ENCODE results near the gene PRKCA. TPM values are rescaled to one million over a fixed set of nuclear protein-coding genes. Genes with fewer than 3 reads are reported as not detected.

Gene PRKCA
- total RNA-seq, 1 experiment from 2014 or later: 20.7 TPM

- POLR2A ChIA-PET: no interaction called here
- intact Hi-C loops (cut with micrococcal nuclease): no loop called here
- BruUV-seq (replicated peaks): no TSS peak
- H3K4me3 Mint-ChIP-seq (ENCODE audit: unreplicated experiment): no peak overlapping the region
- no peaks in the 10 kb centered on the region for H3K9me3 Mint-ChIP-seq (ENCODE audit: unreplicated experiment)
- H3K27ac Mint-ChIP-seq (ENCODE audit: low read depth, unreplicated experiment): no peak overlapping the region
- DNase-seq (ENCODE audit: unreplicated experiment): no peak
- TF ChIP-seq CTCF (IDR thresholded peaks at IDR 0.05; ENCODE audit: unreplicated experiment): no peak
- H3K27me3 Mint-ChIP-seq (ENCODE audit: insufficient read depth, unreplicated experiment): no peaks in the 10 kb centered on the region
- CTCF ChIA-PET: no interaction called here
- H3K36me3 Mint-ChIP-seq (ENCODE audit: insufficient read depth, unreplicated experiment): no peaks in the 10 kb centered on the region
- no peaks in the 10 kb centered on the region for H3K4me1 Mint-ChIP-seq (ENCODE audit: insufficient read depth, unreplicated experiment)
Measured at GRCh38 chr17:66593116-66593515, 290.7 kb downstream of the PRKCA start.

GRCh38 chr17:66595893-66596292, 293.5 kb downstream of the PRKCA start:
- POLR2A ChIA-PET: no interaction called here
- no peaks in the 10 kb centered on the region for H3K4me1 Mint-ChIP-seq (ENCODE audit: insufficient read depth, unreplicated experiment)
- no peak for TF ChIP-seq CTCF (IDR thresholded peaks at IDR 0.05; ENCODE audit: unreplicated experiment)
- no peaks in the 10 kb centered on the region for H3K9me3 Mint-ChIP-seq (ENCODE audit: unreplicated experiment)
- H3K27ac Mint-ChIP-seq (ENCODE audit: low read depth, unreplicated experiment): no peak overlapping the region
- BruUV-seq (replicated peaks): no TSS peak
- CTCF ChIA-PET: no interaction called here
- H3K36me3 Mint-ChIP-seq (ENCODE audit: insufficient read depth, unreplicated experiment): no peaks in the 10 kb centered on the region
- DNase-seq (ENCODE audit: unreplicated experiment): no peak
- H3K27me3 Mint-ChIP-seq (ENCODE audit: insufficient read depth, unreplicated experiment): no peaks in the 10 kb centered on the region
- no peak overlapping the region for H3K4me3 Mint-ChIP-seq (ENCODE audit: unreplicated experiment)
- intact Hi-C loops (cut with micrococcal nuclease): no loop called here

GRCh38 chr17:66602659-66603384, 300.4 kb downstream of the PRKCA start:
- Mint-ChIP-seq H3K27me3 (ENCODE audit: insufficient read depth, unreplicated experiment) (no peaks in the 10 kb centered on the region), H3K36me3 (ENCODE audit: insufficient read depth, unreplicated experiment) (no peaks in the 10 kb centered on the region), H3K4me3 (ENCODE audit: unreplicated experiment) (no peak overlapping the region), H3K9me3 (ENCODE audit: unreplicated experiment) (no peaks in the 10 kb centered on the region), H3K4me1 (ENCODE audit: insufficient read depth, unreplicated experiment) (no peaks in the 10 kb centered on the region), H3K27ac (ENCODE audit: low read depth, unreplicated experiment) (no peak overlapping the region)
- CTCF ChIA-PET: no interaction called here
- DNase-seq (ENCODE audit: unreplicated experiment): no peak
- POLR2A ChIA-PET: no interaction called here
- intact Hi-C loops (cut with micrococcal nuclease): no loop called here
- no TSS peak for BruUV-seq (replicated peaks)
- no peak for TF ChIP-seq CTCF (IDR thresholded peaks at IDR 0.05; ENCODE audit: unreplicated experiment)

GRCh38 chr17:66604376-66604775, 302.0 kb downstream of the PRKCA start:
- ChIA-PET POLR2A (no interaction called here), CTCF (no interaction called here)
- no peaks in the 10 kb centered on the region for H3K4me1 Mint-ChIP-seq (ENCODE audit: insufficient read depth, unreplicated experiment)
- no peak for TF ChIP-seq CTCF (IDR thresholded peaks at IDR 0.05; ENCODE audit: unreplicated experiment)
- no peak overlapping the region for H3K4me3 Mint-ChIP-seq (ENCODE audit: unreplicated experiment)
- no TSS peak for BruUV-seq (replicated peaks)
- no peaks in the 10 kb centered on the region for H3K36me3 Mint-ChIP-seq (ENCODE audit: insufficient read depth, unreplicated experiment)
- no peaks in the 10 kb centered on the region for H3K27me3 Mint-ChIP-seq (ENCODE audit: insufficient read depth, unreplicated experiment)
- intact Hi-C loops (cut with micrococcal nuclease): no loop called here
- H3K9me3 Mint-ChIP-seq (ENCODE audit: unreplicated experiment): no peaks in the 10 kb centered on the region
- no peak overlapping the region for H3K27ac Mint-ChIP-seq (ENCODE audit: low read depth, unreplicated experiment)
- no peak for DNase-seq (ENCODE audit: unreplicated experiment)

Data from MCF 10A (cell line).